Activated naive CD8-positive, alpha-beta T cell treated with anti-CD3 and anti-CD28 coated beads for 36 hours (primary cell): ENCODE results near the gene CALML4. TPM values are rescaled to one million over a fixed set of nuclear protein-coding genes. Genes with fewer than 3 reads are reported as not detected.
"Not testable (repeated sequence)": the region's sequence is repeated elsewhere in the genome, so short reads cannot be mapped to it uniquely, and the experiment has no call there.

Source experiments
- DNase-seq: peaks from one replicate; pipeline ENCODE4 v3.0.0; 2021
- H3K27ac Mint-ChIP-seq: one replicate; pipeline ENCODE4 v1.8.0; 2022; ENCODE audit warnings: mild to moderate bottlenecking, moderate library complexity, mixed read lengths
- H3K27me3 Mint-ChIP-seq: one replicate; pipeline ENCODE4 v1.8.0; 2022; ENCODE audit warnings: mild to moderate bottlenecking, mixed read lengths
- H3K36me3 Mint-ChIP-seq: one replicate; pipeline ENCODE4 v1.8.0; 2021; ENCODE audit warnings: mild to moderate bottlenecking, mixed read lengths
- H3K4me1 Mint-ChIP-seq: one replicate; pipeline ENCODE4 v1.8.0; 2021; ENCODE audit warnings: mixed read lengths
- H3K4me3 Mint-ChIP-seq: one replicate; pipeline ENCODE4 v1.8.0; 2022; ENCODE audit warnings: mild to moderate bottlenecking, moderate library complexity, mixed read lengths
- H3K9me3 Mint-ChIP-seq: one replicate; pipeline ENCODE4 v1.8.0; 2022; ENCODE audit warnings: mixed read lengths
- total RNA-seq, 2 experiments: library from RNA; stranded (reverse); gene quantifications; one replicate each; pipeline ENCODE4 v1.2.3, GENCODE V29; 2021

Gene CALML4
- total RNA-seq, 2 experiments from 2014 or later: 5.4 to 7.4 TPM

DNA sequence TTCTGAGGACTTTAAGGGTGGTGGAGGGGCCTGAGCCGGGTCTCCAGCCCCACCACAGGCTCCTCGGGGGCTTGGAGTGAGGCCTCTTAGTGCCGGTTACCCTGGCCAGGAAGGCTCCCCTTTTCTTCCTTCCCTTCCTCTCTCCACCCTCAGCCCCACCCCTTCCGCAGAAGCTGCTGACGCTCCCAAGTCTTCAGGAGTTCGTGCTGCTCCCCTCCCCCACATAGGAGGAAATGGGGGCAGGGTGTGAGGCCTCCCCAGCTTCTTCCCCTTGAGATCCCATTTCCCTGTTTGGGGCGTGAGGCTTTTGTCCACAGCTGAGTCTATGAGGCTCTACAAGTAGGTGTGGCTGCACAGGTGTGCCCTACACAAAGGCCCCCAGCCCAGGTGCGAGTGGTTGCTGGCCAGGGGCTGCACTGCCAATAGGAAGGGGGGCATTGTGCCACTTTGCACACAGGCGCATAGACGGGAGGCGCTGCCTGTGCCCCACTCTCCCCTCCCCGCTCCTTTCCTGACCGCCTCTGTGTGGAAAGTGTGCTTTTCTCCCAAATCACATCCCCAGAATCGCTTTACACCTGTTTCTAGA, 915 bp upstream of the CALML4 start:
- Mint-ChIP-seq H3K4me3 (no peak overlapping the region), H3K9me3 (no peaks in the 10 kb centered on the region), H3K36me3 (peaks cover 16% of the 10 kb centered on the region), H3K4me1 (peaks cover 13% of the 10 kb centered on the region), H3K27me3 (no peaks in the 10 kb centered on the region), H3K27ac (no peak overlapping the region)
- DNase-seq: no peak

DNA sequence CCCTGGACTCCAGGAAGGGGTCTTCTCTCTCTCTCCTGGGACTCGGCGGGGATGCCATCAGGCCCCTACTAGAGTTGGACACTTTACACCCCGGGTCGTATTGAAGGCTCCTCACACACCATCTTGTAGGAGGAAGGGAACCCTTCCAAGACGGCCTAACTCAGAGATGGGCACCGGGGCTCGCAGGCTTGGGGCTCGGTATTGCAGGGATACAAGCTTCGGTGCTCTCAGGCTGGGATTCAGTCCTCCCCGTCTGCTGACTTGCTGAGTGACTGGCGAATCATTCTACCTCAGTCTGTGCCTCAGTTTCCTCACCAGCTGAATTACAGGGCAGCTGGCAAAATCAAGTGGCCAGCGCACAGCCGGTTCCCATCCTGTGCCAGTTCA, 419 bp upstream of the CALML4 start:
- H3K27ac Mint-ChIP-seq: no peak overlapping the region
- H3K4me3 Mint-ChIP-seq: no peak overlapping the region
- H3K9me3 Mint-ChIP-seq: no peaks in the 10 kb centered on the region
- DNase-seq: no peak
- H3K4me1 Mint-ChIP-seq: peaks cover 13% of the 10 kb centered on the region
- no peaks in the 10 kb centered on the region for H3K27me3 Mint-ChIP-seq
- H3K36me3 Mint-ChIP-seq: peaks cover 16% of the 10 kb centered on the region

GRCh38 chr15:68204361-68204760, 771 bp downstream of the CALML4 start:
- no peak overlapping the region for H3K27ac Mint-ChIP-seq
- no peaks in the 10 kb centered on the region for H3K27me3 Mint-ChIP-seq
- no peaks in the 10 kb centered on the region for H3K9me3 Mint-ChIP-seq
- no peak overlapping the region for H3K4me3 Mint-ChIP-seq
- no peak for DNase-seq
- H3K36me3 Mint-ChIP-seq: peaks cover 10% of the 10 kb centered on the region
- H3K4me1 Mint-ChIP-seq: peaks cover 7% of the 10 kb centered on the region

- Mint-ChIP-seq H3K4me3 (no peak overlapping the region), H3K27ac (no peak overlapping the region), H3K4me1 (peaks cover 5% of the 10 kb centered on the region), H3K27me3 (no peaks in the 10 kb centered on the region), H3K36me3 (peaks cover 10% of the 10 kb centered on the region), H3K9me3 (no peaks in the 10 kb centered on the region)
- no peak for DNase-seq
These were observed 1.2 kb downstream of the CALML4 start for GRCh38 chr15:68203956-68204355.

DNA sequence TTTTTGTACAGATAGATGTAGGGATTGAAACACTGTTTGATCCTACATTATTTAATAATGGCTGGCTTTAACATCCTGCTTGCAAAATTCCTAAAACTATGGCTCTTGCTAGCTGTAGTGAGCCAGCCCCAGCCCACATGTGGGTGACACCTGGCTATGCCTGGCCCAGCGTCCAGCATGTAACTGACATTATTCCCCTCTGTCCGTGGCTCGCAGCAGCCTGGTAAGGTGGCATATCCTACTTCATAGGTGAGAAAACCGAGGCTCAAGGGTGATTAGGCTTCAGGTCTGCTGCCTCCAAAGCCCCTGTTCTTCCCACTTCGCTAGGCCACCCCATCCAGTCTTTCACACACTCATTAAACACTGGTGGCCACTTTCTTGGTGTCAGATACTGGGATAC, 1.6 kb downstream of the CALML4 start:
- H3K9me3 Mint-ChIP-seq: no peaks in the 10 kb centered on the region
- H3K27ac Mint-ChIP-seq: no peak overlapping the region
- H3K27me3 Mint-ChIP-seq: no peaks in the 10 kb centered on the region
- peaks cover 6% of the 10 kb centered on the region for H3K36me3 Mint-ChIP-seq
- no peak overlapping the region for H3K4me3 Mint-ChIP-seq
- H3K4me1 Mint-ChIP-seq: peaks cover under 1% of the 10 kb centered on the region
- no peak for DNase-seq

GRCh38 chr15:68202994-68203393, 2.1 kb downstream of the CALML4 start:
- DNase-seq, H3K4me1 Mint-ChIP-seq, H3K27ac Mint-ChIP-seq, H3K4me3 Mint-ChIP-seq, H3K36me3 Mint-ChIP-seq, H3K27me3 Mint-ChIP-seq, H3K9me3 Mint-ChIP-seq: not testable (repeated sequence)

- no peak for DNase-seq
- Mint-ChIP-seq H3K4me1 (no peaks in the 10 kb centered on the region), H3K36me3 (peaks cover 2% of the 10 kb centered on the region), H3K9me3 (no peaks in the 10 kb centered on the region), H3K4me3 (no peak overlapping the region), H3K27ac (no peak overlapping the region), H3K27me3 (no peaks in the 10 kb centered on the region)
These were observed 3.3 kb downstream of the CALML4 start for GRCh38 chr15:68201879-68202261.

GRCh38 chr15:68201153-68201878, 3.8 kb downstream of the CALML4 start:
- peaks cover under 1% of the 10 kb centered on the region for H3K36me3 Mint-ChIP-seq
- H3K9me3 Mint-ChIP-seq: no peaks in the 10 kb centered on the region
- DNase-seq: no peak
- H3K4me1 Mint-ChIP-seq: no peaks in the 10 kb centered on the region
- H3K27ac Mint-ChIP-seq: no peak overlapping the region
- H3K27me3 Mint-ChIP-seq: no peaks in the 10 kb centered on the region
- no peak overlapping the region for H3K4me3 Mint-ChIP-seq

DNA sequence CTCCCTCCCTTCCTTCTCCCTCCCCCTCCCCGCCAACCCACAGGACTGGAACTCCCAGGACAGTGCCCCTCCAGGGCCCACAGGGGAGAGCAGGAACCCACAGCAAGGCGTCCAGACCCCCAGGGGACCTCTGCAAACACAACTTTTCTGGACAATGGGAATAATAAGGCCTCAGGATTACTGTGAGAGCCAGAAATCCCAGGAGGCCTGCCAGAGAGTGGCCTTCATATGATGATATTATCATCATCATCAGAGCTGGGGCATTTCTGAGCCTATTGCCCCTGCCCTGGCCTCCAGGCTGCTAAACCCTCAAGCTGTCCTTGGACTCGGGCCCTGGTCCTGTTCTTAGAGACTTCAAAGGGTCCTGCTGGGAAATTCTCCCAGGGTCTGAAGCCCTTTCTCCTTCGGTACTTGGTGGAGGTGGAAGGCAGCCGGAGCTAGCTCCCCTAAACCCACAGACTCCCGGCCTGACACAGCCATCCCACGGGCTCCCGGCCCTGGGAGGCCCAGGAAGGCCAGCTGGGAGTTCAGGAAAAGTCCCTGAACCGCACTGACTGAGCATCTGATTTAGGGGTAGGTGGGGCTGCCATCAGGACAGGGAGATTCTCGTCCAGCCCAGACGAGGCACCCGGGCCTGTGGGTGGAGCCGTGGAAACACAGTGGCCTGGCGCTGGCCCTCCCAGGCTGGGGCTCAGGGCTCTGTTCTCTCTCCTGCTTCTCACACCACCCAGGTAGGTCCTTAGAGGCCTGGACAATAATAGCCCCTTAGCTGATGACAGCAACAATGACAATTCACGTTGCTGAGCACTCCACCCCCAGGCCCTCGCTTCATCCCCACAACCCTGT, 4.9 kb downstream of the CALML4 start:
- Mint-ChIP-seq H3K4me3 (no peak overlapping the region), H3K27ac (no peak overlapping the region), H3K4me1 (no peaks in the 10 kb centered on the region), H3K27me3 (no peaks in the 10 kb centered on the region), H3K9me3 (no peaks in the 10 kb centered on the region), H3K36me3 (no peaks in the 10 kb centered on the region)
- DNase-seq: no peak

- no peak for DNase-seq
- H3K27me3 Mint-ChIP-seq: no peaks in the 10 kb centered on the region
- no peaks in the 10 kb centered on the region for H3K4me1 Mint-ChIP-seq
- no peak overlapping the region for H3K27ac Mint-ChIP-seq
- no peaks in the 10 kb centered on the region for H3K9me3 Mint-ChIP-seq
- H3K4me3 Mint-ChIP-seq: no peak overlapping the region
- peaks cover 6% of the 10 kb centered on the region for H3K36me3 Mint-ChIP-seq
These were observed 5.8 kb downstream of the CALML4 start for GRCh38 chr15:68199340-68199739.

- H3K4me1 Mint-ChIP-seq: no peaks in the 10 kb centered on the region
- H3K4me3 Mint-ChIP-seq: no peak overlapping the region
- H3K27me3 Mint-ChIP-seq: no peaks in the 10 kb centered on the region
- H3K36me3 Mint-ChIP-seq: peaks cover 9% of the 10 kb centered on the region
- H3K27ac Mint-ChIP-seq: peak overlapping the region; percentile 62
- DNase-seq: no peak
- H3K9me3 Mint-ChIP-seq: no peaks in the 10 kb centered on the region
These were observed 7.3 kb downstream of the CALML4 start for GRCh38 chr15:68197661-68198437.

DNA sequence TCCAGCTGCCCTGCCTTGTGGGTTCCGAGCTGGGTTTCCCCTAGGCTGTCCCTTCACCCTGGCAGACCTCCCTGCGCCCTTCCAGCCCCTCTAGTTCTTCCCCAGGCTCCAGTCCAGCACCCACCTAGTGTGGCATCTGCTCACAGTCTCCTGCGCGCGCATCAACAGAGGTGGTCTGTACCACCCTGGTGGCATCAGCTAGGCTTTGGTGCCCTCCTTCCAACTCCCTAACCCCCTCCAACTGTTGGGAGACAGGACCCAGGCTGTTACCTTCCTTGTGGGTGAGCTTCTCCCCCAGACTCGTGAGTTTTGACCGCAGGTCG, 8.0 kb downstream of the CALML4 start:
- DNase-seq: no peak
- Mint-ChIP-seq H3K9me3 (no peaks in the 10 kb centered on the region), H3K36me3 (peaks cover 9% of the 10 kb centered on the region), H3K27me3 (no peaks in the 10 kb centered on the region), H3K27ac (no peak overlapping the region), H3K4me1 (no peaks in the 10 kb centered on the region), H3K4me3 (no peak overlapping the region)

DNA sequence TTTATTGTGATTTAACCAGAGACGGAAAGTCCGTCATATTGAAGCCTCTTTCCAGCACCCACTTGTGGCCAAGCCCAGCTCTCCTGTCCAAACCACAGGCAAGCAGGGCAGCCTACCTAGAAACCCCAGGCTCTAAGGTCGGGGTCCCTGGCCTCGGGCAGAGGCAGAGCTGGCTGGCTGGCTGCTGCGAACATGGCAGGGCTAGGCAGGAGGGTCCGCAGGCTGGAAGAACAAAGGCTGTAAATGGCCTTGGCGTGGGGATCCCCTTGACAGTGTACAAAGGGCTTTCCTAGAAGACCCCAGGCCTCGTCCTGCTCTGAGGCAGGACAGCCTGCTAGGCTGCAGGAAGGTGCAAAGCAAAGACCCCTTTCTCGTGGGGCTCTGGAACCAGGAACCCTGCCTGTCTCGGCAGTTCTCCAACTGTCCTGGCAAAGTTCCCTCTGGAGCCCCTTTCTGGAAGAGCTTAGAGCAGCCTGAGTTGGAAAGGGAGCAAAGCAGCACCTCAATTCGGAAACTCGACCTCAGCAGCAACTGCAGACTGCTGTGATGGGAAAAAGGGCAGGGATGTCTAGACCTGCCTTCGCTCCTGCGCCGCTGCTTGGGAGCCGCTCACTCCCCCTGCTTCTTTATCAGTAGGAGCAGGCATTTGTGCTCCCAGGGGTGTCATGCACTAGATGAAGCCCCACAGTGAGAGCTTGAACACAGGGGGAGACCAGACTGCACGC, 8.5 kb downstream of the CALML4 start:
- DNase-seq: no peak
- Mint-ChIP-seq H3K27ac (no peak overlapping the region), H3K27me3 (no peaks in the 10 kb centered on the region), H3K4me1 (no peaks in the 10 kb centered on the region), H3K4me3 (no peak overlapping the region), H3K9me3 (no peaks in the 10 kb centered on the region), H3K36me3 (peaks cover 9% of the 10 kb centered on the region)

DNA sequence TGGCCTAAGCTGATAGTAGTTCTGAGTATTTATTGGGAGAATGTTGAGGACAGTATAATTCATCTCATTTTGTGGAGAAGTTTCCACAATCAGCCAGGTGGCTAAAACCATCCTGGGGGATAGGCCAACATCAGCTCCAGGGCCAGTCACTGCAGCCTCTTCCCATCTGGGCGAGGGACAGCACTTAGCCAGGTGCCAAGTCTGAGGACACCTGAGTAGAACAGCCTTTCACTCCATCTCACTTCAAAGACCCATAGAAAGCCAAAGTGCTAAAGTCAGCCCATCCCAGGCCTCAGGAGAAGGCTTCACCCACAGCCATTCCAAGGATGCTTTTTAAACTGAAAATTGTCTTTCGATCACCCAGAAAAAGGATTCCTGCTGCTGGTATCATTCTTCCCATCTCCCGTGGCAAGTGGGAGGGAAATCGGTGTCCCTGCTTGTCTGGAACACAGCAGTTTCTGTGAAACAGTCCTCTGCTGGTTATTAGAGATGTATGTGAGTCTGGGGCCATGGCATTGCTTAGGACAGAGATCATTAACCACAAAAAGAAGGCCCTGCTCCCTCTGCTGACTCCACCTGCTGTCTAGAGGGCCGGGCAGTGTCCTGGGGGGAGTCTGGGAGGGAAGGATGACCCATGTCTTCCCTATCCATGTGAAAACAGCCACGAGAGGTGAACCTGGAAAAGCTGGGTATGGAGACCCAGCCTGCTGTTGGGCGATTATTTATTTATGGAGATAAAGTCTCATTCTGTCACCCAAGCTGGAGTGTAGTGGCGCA, 9.6 kb downstream of the CALML4 start:
- H3K4me3 Mint-ChIP-seq: no peak overlapping the region

More for the DNA sequence above, 9.6 kb downstream of the CALML4 start:
- H3K27me3 Mint-ChIP-seq: no peaks in the 10 kb centered on the region
- H3K36me3 Mint-ChIP-seq: peaks cover 9% of the 10 kb centered on the region
- DNase-seq: no peak
- peak overlapping the region; percentile 44 for H3K27ac Mint-ChIP-seq
- no peaks in the 10 kb centered on the region for H3K9me3 Mint-ChIP-seq
- no peaks in the 10 kb centered on the region for H3K4me1 Mint-ChIP-seq
